ENCODE data around the gene GSG1L2. TPM values are rescaled to one million over a fixed set of nuclear protein-coding genes. Genes with fewer than 3 reads are reported as not detected.

The GSG1L2 gene
- total RNA-seq, 1 experiment from 2014 or later = not detected

- Histone ChIP-seq H3K9me3 (ENCODE audit: control insufficient read depth in 1 of 2, insufficient read depth in 1 of 2, low read depth in 1 of 2, low read length in 2 of 2) (no peaks in the 10 kb centered on the region), H2AFZ (ENCODE audit: low read depth, low read length, poor library complexity, severe bottlenecking) (no peak overlapping the region), H3K27ac (ENCODE audit: low read depth, low read length) (no peak overlapping the region), H3K4me3 (replicated peaks in 1 of 2; ENCODE audit: low read depth in 1 of 2, low read length in 2 of 2) (no peak overlapping the region), H3K27me3 (ENCODE audit: insufficient read depth, low read length) (no peaks in the 10 kb centered on the region), H3K9me2 (ENCODE audit: insufficient read depth) (no peaks in the 10 kb centered on the region), H3K79me2 (ENCODE audit: insufficient read depth, low read length) (no peaks in the 10 kb centered on the region), H4K20me1 (ENCODE audit: insufficient read depth) (no peaks in the 10 kb centered on the region), H3K4me2 (ENCODE audit: low read length) (no peak overlapping the region), H3K4me1 (ENCODE audit: control insufficient read depth in 1 of 2, insufficient read depth in 2 of 2, low read length in 2 of 2) (no peaks in the 10 kb centered on the region), H3K36me3 (ENCODE audit: control insufficient read depth in 1 of 2, insufficient read depth in 2 of 2, low read length in 2 of 2) (no peaks in the 10 kb centered on the region), H3K9ac (ENCODE audit: low read length) (no peak overlapping the region)
- DNase-seq (ENCODE audit: low read depth, low spot score) (no peak), ATAC-seq (no peak)
- intact Hi-C loops (cut with micrococcal nuclease) = no loop called here
- no peak for TF ChIP-seq SIN3A (IDR thresholded peaks at IDR 0.05; ENCODE audit: low read depth)
- no peak for TF ChIP-seq ZBTB33 (IDR thresholded peaks at IDR 0.05; ENCODE audit: extremely low read depth, insufficient replicate concordance, low read length)
- no peak for TF ChIP-seq ZFX (IDR thresholded peaks at IDR 0.05)
- no peak for TF ChIP-seq REST (IDR thresholded peaks at IDR 0.05; ENCODE audit: low read depth)
- TF ChIP-seq SP1 (IDR thresholded peaks at IDR 0.05; ENCODE audit: low read depth) = no peak
- TF ChIP-seq YY1 (IDR thresholded peaks at IDR 0.05; ENCODE audit: extremely low read depth, insufficient replicate concordance, low read depth, low read length) = no peak
- TF ChIP-seq JUND (IDR thresholded peaks at IDR 0.05) = no peak
- TF ChIP-seq FOSL1 (IDR thresholded peaks at IDR 0.05; ENCODE audit: low read depth) = no peak
- no TSS peak for BruUV-seq (replicated peaks)
- POLR2A ChIA-PET = no interaction called here
- CTCF ChIA-PET = no interaction called here
- RAD21 ChIA-PET (ENCODE audit: low non-redundant PET in 1 of 2, low total read pairs in 2 of 2, uncharacterized antibody in 2 of 2, unreplicated experiment in 2 of 2) = no interaction called here
Measured at GRCh38 chr17:9788601-9789000, 33.3 kb downstream of the GSG1L2 start.
